Hematopoietic multipotent progenitor cell treated with erythropoietin and hydrocortisone succinate and interleukin-3 and kit ligand, for 6 days (in vitro differentiated cells): Measurements from ENCODE around the gene PDYN.

Experiments used
- DNase-seq: peaks from one replicate; pipeline ENCODE4 v3.0.0-alpha.2; 2015

Gene PDYN

DNA sequence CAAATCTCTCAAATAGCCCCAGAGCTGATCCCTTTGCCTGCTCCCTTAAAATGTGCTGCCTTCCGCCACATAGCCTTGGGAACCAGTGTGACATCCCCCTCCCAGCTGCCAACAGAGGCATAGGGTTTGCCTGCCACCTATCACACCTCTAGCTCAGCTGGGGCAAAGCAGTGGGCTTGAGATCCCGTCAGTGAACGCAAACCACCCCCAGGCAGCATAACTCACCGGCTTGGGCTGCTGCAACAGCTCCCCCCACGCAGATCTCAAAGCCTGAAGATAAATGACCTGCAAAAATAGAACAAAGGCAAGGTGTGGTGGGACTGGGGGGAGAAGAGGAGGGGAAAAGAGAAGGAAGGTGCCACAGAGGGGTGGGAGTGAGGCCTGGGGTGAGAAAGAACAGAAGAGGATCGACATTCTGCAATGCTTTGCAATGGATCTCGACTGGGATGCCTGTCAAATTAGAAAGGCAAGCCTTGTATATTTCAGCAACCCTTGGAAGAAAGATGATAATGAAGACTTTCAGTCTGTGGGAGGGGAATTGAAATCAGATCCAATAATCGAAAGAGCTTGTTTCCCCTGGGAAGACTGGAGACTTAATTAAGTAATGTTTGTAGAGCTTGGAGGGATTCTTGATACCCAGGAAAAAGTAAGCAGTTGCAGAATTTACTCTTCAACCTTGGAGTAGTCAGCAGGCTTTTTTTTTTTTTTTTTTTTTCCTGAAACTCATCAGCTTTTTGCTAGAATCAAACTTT is 1.3 kb downstream of the PDYN start:
- no peak for DNase-seq

DNA sequence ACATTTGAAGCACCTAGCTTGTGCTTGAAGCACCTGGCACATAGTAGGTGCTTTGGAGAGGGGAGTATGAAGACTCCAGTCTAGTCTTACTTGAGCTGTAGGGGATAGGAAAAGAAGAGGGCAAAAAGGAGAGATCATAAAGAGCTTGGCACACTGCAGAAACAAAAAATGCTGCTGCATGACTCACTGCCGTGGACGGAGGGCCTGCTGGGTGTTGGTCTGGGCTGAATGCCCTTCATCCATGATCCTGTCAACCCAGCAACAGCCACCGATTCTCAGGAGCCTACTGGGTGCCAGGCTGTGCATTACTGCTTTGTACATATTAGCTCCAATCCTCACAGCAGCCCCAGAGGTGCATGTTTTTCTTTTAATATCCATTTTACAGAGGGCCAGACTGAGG is 6.0 kb downstream of the PDYN start:
- DNase-seq = no peak

DNA sequence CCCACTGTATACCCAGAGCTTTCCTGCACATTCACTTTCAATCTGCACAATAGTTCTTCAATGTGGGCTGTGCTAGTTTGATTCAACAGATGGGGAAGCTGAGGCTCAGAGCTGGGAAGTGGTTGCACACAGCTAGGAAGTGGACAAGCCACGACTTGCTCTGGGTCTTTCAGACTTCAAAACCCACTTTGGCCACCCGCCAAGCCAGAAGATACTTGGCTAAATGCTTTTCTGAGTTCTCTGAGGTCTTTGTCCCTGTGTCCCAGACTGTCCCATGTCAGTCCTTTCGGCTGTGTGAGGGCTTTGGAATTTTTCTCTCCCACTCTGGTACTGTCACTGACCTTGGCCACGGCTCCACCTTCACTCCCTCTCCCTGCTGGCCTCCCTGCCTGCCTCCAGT is 10.6 kb downstream of the PDYN start:
- peak; percentile 11 for DNase-seq

DNA sequence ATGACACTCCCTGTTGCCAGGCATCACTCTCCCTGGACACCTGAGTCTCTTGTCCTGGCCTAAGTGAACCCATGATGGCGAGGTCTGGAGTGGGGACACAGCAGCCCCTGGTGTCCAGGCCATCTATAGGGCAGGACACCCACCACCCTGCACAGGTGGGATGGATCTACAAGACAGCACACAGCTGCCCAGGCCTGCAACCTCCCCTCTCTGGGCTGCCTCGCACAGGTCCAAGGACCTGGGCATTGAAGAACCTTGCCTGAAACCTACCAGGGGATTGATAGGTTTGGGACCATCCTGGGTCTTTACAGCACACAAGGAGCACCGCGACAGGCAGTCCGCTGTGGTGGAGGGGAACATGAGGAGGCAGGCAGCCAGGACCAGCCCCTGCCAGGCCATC is 11.2 kb downstream of the PDYN start:
- no peak for DNase-seq

DNA sequence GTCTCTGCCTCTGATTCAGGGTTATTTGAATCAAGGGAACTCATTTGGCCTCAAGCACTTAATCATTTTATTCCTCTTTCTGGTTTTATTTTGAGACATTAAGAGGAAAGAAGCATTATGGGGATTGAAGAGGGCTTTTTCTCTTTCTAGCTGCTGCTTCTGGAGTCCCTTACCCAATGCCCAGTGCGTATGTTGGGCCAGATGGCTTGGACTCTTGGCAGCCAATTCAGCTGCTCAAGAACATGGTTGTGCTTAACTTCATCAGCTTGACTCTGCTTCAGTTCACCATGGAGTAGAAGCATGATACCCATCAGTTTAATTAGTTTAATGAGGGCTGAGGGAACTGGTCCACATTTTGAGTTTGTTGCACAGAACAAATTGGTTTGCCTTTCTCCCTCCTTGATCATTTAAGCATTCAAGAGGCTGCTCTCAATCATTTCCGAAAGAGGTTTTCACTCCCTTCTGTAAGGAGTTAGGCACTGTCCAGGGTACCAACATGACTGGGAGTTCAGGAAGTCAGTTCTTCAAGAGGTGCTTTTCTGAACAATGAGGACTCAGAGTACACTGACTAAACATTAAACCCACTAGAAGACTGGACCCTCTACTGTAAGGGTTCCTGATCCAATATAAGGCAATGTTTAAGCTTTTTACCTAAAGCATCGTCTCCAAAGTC is 14.6 kb downstream of the PDYN start:
- no peak for DNase-seq

DNA sequence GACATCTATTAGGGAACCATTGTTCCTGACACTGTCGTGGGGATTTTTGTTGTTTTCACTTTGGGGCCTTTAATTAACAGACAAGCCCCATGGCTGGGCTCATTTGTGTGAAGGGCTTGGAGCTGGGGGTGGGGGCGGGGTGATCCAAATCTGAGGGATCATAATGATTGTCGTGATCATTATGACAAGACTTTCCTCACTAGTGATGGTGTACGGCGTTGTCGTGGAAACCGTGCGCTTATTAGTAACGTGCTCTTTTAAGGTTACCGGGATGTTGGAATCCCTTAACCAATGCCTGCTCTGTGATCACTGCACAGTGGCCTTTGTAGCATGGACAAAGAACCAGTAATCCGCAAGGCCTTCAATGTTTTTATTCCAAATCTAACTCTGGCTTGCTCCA is 18.6 kb downstream of the PDYN start:
- DNase-seq = no peak

DNA sequence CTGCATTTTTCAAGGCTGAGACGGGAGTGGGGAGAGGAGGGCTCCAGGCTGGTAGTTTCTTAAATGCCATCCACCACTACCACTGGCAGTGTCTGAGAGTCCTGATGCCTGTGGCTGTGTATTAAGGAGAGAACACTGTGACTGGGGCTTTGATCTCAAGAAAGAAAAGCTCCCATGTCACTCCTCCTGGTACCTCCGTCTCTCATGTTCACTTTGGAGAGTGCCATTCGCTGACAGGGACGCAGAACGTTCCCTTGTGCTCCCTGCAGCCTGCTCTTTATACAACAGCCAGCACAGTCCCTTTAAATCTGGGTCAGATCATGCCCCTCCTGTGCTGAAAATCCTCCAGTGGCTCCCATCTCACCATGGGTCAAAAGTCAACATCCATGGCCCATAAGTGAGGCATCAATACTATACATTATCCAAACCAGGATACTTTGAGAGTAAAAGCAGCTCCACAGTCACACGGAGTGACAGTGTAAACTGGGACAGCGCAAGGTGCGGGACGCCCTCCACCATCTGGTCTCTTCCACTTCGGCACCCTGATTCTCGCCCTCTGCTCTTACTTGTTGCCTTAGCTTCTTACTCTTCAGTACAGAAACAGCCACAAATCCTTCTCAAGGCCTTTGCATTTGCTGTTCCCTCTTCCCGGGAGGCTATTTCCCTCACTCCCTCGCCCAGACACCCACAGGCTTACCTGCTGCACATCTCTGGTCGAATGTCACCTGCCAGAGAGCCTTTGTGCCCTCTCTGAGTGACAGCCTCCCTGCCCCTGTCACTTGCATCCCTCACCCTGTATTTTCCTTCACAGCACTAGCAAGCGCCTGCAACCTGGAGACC is 20.0 kb downstream of the PDYN start:
- no peak for DNase-seq

DNA sequence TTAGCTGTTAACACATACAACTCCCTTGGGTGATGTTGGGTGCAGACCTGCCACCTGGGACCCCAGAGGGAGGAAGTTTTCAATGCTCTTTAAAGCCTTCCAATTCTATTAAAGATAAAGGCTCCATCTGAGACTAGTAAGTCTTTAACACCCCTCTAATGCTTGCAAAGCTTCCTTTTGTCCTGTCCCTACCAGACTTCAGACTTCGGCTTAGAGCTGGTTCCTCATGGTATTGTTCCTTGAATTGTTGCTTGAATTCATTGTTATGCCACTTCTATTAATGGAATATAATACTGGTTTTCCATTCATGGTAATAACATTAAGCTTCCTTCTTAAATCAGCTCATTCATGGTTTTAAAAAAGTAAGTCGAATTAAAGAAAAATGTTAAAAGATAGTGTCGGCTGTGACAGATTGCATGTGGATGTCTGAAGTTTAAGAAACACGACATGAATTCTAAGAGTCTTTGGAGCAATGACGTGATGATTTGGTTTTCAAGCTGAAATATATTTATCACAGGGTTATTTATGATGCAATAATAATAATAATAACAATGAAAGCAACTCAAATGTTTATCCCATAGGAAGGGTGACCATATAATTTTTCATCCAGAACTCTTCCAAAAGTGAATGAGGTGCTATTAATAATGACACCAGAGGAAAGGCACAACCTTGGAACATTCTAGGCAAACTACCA is 21.8 kb downstream of the PDYN start:
- no peak for DNase-seq

DNA sequence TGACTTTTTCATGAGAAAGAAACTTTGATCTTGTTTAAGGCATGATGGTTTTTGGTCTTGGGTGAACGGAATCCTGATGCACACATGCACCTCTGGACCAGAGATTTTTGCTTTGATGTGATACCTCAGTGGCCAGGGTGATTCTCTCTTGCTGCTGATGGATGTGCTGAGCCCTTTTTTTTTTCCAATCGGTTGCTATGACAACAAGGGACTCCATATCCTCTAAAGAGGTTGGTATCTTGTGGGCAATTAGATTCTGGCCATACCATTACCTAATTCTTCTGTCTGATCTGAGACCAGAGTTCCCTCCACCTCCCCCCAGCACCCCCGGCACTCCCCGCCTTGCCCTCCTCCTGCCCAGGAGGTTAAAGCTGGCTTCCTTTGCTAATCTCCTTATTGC is 24.9 kb downstream of the PDYN start:
- no peak for DNase-seq

DNA sequence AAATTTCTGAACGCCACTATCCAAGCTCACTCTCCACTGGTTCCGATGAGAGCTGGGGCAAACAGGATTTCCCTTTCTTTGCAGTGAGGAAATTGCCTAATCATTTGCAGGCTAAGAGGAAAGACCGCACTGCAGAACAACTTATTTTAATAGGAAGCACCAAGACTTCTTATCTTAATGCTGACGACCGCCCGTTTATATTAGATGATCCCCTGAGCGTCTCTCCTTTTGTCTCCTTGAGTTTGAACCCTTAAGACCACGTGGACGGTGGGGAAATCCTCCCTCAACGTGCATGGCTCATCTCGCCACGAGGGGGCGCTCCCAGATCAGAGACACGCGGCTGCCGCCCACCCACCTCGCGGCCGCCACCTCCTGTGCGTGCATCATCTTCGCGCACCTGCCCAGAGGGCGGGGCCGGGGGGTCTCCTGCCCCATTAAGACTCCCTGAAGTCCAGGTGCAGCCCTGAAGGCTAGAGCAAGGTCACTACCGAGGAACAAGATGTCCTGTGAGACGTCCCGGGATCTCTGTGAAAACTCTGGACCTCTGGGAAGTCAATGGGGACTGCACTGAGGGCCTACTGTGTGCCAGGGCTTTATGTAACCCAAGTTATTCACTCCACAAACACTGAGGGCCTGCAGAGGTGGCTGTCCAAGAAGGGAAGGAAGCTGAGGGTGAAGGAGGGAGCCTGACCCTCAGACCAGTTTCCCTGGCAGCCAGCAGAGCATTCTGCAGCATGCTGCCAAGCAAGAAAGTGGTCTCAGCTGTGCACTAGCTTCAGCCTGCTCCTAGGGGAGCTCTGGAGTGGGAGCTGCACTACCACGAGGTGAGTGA is 28.1 kb downstream of the PDYN start:
- peak; percentile 84 for DNase-seq

DNA sequence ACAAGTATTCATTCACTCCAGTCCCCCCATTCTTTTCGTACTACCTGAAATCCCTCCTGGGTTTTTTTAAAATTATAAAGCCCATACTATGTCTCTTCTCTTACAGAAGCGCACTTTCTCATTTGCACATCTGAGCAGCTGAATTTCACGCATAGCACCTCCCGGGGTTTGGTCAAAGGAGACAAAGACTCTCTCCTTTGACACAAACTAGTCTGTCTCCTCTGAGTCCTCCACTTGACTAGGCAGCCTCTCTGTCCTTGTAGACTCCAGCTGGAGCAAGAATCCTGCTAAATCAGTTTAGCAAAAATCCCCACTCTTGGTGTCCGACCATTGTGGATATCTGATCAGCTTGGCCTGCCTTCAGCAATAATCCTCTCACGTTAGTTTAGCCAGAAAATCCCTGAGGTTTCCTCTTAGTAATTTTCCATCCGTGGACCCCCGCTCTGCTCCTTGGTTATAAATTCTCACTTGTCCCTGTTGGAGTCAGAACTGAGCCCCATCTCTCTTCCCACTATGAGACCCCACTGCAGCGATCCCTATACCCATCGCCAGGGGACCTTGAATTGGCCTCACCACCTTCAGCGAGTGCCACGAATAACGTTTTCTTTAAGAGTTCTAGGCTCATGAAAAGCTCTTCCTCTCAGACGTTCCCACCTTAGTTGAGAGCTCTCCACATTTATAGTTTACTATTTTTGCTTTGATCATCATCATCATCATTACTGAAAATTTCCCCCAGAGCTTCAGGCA is 29.0 kb downstream of the PDYN start:
- DNase-seq = peak; percentile 17

DNA sequence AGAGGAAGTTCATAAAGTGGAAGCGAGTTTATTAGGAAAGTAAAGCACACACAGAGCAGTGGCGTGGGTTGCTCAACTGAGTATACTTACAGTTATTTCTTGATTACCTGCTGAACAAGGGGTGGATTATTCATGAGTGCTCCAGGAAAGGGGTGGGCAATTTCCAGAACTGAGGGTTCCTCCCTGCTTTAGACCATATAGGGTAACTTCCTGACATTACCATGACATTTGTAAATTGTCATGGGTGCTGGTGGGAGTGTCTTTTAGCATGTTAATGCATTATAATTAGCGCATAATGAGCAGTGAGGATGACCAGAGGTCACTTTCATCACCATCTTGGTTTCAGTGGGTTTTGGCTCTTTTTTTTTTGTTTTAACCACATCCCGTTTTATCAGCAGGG is 29.8 kb downstream of the PDYN start:
- peak; percentile 37 for DNase-seq

DNA sequence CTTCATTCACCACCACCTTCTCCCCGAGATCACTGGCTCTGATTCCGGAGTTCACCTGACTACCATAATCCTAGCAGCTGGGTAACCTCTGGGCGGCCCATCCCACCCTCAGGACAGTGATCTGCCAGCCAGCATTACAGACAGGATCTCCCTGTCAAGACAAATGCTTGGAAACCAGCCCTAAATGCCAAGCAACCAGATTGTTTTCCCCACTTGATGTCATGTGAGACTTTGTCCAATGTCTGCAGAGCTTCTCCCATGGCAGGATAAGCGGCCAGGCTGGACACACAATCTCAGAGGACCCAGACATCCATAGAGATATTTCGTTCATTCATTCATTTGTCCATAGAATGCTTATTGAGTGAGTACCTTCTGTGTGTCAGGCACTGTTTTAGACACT is 32.5 kb downstream of the PDYN start:
- no peak for DNase-seq

DNA sequence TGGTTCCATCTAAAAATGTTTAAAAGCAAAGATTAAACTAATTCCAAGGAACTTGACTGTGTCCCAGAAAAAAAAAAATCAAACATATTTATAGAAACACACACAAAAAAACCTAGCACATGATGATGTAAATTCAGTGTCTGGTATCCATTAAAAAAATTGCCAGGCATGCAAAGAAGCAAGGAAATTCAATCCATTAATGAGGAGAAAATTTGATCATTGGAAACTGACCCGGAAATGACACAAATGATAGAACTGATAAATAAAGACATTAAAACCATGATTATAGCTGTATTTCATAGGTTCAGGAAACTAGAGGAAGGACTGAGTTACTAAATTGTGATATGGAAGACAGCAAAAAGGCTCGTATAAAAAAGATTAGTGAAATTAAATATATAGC is 34.7 kb downstream of the PDYN start:
- no peak for DNase-seq

DNA sequence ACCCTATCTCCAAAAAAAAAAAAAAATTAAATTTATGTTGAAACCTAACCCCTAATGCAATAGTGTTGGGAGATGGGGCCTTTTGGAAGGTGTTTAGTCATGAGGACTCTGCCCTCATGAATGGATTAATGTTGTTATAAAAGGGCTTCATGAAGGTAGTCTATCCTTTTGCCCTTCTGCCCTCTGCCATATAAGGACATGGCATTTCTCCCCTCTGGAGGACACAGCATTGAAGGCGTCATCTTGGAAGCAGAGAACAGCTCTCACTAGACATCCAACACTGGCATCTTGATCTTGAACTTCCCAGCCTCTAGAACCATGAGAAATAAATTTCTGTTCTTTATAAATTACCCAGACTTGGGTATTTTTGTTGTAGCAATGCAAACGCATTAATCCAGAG is 35.4 kb downstream of the PDYN start:
- no peak for DNase-seq

DNA sequence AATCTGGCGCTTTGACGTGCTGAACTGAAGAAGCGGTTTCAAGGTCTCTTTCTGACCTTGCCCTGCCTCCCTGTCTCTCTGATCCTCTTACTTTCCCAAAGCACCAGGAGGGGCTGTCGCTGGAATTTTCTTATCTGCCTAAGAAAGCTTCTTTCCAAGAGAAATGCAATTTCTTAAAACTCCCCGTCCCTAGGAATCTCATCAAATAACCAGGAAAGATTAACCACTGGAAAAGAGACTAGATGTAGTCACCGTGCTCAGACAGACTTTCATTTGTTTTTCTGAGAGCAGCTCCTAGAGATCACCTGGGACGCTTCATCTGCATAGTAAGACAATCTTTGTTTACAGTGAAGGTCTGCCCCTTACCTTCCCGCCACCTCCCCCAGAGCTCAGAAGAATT is 38.6 kb downstream of the PDYN start:
- no peak for DNase-seq

DNA sequence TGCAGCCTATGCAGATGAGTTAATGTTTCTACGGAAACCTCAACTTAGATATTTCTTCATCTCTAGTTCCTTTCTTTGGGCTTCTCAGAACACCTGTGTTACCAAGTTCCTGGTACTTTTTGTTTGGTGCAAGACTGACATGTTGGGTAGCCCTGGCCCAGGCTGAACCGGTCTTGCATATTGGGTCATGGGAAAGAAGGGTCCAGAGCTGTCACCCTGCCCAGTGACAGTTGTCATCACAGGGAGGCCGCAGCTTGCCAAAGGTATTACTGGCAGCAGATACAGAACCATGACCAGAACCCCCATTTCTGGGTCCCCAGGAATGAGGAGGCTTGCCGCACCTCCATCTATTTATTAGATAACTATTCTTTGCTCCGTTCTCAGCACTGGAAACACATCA is 40.2 kb downstream of the PDYN start:
- DNase-seq = no peak

DNA sequence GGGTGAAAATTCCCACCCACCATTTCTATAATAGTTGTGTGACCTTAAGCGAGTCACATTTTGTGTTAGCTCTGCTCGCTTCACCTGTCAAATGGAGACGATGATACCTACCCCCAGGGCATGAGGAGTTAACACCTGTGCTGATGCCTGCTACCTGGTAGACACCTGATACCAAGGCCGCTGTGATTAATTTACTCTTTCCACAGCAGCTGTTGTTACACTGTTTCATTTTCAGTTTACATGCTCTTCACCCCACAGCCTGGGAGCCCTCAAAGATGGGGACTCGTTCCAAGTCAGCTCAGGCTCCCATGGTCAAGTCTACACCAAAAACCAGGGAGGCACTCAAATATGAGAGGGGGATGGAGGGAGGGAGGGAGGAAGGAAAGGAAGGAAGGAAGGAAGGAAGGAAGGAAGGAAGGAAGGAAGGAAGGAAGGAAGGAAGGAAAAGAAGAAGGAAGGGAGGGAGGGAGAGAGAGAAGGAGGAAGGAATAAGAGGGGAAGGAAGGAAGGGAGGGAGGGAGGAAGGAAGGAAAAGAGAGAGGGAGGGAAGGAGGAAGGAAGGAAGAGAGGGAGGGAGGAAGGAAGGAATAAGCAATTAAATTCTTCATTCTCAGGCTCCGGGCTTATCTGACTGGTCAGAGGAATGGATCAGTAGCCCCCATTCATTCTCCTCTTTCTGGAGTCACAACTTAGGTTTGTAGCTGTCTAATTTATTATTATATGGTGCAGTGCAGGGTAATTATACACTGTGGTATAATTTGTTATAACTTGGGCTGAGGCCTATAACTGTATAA is 40.9 kb downstream of the PDYN start:
- DNase-seq = no peak

DNA sequence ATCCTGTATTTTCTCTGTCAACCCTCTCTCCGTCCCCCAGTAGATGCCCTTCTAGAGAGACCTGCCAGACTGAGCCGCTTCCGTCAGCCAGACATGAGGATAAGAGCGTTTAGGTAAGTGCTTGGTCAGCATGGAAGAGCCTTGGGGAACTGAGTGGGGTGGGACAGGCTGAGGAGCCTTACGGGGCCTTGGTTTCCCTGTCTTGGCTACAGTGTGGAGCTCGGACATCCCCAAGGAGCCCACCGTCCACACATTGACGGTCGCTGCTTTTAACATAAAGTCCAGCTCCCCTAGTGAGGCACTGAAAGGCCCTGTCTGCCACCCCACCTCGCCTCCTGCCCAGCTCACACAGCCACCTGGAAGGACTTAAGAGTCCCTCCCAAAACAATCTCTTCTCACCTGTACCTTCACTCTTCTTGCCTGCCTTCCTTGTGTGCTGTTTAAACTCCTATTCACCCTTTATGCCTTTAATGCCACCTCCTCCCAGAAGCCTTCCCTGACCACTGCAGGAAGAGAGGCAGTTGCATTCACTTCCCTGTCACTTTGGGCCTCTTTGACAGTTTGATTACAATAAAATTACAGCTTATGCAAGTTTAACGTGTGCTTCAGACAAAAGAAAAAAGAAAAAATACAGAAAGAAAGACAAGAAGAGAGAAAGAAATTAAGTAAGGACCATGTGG is 42.3 kb downstream of the PDYN start:
- no peak for DNase-seq

DNA sequence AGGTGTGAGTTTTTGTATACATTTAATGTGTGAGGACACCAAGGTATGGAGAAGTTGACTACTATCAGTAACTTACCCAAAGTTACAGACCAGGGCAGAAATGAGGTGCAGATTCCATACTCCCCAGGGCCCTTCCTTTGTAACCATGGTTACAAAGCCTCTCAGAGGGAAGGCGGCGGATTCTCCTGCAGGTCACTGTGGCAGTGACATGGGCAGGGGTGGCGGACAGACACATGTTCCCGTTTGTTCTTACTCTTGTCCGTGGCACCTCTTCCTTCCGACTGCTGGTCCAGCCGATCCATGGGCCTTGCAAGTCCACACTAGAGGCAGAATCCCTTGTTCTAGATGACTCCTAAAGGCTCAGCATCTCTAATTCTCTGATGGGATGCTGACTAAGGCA is 43.0 kb downstream of the PDYN start:
- DNase-seq = no peak
